GM12872 (cell line): ENCODE data around the gene INPP5D.

Source experiments
- TF ChIP-seq, protein P1 (sequence below): IDR thresholded peaks from 3 replicates; pipeline ENCODE4 v1.5.1; 2011; ENCODE audit warnings: low read depth, mild to moderate bottlenecking, low read length, moderate library complexity; ENCODE audit not compliant: insufficient read depth

The INPP5D gene

DNA sequence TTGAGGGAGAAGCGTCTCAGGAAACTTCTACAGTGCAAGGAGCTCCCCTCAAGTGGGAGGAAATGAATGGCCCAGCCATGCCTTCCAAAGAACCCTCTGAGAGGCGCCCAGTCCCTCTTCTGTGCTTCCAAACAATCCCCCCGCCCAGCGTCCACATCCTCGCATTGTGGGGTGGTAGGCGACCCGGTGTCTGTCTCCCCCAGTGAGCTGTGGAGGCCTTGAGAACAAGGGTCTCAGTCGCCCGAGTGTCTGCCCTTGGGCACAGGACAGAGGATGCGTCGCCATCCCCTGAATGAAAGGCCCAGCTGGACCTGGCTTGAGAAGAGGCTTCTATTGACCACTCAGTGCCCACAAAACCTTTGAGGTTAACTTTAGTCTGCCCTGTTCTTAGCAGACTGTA is 29.7 kb downstream of the INPP5D start:
- TF ChIP-seq, protein P1, sequence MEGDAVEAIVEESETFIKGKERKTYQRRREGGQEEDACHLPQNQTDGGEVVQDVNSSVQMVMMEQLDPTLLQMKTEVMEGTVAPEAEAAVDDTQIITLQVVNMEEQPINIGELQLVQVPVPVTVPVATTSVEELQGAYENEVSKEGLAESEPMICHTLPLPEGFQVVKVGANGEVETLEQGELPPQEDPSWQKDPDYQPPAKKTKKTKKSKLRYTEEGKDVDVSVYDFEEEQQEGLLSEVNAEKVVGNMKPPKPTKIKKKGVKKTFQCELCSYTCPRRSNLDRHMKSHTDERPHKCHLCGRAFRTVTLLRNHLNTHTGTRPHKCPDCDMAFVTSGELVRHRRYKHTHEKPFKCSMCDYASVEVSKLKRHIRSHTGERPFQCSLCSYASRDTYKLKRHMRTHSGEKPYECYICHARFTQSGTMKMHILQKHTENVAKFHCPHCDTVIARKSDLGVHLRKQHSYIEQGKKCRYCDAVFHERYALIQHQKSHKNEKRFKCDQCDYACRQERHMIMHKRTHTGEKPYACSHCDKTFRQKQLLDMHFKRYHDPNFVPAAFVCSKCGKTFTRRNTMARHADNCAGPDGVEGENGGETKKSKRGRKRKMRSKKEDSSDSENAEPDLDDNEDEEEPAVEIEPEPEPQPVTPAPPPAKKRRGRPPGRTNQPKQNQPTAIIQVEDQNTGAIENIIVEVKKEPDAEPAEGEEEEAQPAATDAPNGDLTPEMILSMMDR = no peak

DNA sequence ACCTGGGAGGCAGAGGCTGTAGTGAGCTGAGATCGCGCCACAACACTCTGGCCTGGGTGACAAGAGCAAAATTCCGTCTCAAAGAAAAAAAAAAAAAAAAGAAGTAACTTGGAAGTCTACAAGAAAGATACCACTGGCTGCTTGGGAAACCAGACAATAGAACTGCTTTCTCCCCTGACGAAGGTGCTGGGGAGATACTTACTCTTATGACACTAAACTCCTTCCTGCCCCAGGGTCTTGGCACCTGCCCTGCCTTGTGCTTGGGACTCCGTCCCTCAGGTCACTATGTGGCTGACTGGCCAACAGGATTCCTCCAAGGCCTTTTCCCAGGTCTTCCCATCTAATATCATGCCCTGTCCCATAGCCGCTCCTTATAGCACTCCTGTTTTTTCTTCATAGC is 30.7 kb downstream of the INPP5D start:
- TF ChIP-seq, protein P1 = no peak

DNA sequence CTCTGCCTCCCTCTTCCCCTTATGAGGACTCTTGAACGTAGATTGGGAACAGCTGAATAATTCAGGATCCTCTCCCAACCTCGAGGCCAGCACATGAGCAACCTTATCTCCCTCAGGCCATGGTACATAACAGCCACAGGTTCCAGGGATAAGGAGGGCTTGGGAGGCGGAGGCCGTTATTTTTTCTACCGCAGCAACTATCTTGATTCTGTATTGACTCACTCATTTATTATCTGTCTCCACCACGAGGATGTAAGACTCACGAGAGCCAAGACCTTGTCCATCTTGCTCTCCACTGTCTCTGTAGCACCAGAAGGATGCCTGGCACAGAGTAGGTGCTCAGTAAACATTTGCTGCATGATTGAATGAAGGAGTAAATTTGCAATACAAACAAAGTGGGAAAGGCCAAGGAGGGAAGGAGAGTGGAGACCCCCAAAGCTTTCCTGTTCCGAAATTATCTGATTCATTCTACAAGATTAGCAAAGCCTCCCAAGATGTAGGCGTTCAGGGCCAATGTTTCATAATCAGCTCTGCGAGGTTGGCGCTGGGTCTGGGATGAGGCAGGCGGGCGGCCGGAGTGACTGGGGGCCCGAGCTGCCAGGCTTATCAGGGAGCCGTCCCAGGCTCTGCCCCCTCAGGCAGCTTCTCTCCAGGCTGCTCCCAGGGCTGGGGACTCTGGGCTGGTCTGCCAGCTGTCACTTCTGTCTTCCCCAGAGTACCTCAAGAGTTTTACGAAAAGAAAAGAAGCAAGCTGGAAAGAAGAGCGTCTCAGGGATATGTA is 31.6 kb downstream of the INPP5D start:
- TF ChIP-seq, protein P1 = no peak

DNA sequence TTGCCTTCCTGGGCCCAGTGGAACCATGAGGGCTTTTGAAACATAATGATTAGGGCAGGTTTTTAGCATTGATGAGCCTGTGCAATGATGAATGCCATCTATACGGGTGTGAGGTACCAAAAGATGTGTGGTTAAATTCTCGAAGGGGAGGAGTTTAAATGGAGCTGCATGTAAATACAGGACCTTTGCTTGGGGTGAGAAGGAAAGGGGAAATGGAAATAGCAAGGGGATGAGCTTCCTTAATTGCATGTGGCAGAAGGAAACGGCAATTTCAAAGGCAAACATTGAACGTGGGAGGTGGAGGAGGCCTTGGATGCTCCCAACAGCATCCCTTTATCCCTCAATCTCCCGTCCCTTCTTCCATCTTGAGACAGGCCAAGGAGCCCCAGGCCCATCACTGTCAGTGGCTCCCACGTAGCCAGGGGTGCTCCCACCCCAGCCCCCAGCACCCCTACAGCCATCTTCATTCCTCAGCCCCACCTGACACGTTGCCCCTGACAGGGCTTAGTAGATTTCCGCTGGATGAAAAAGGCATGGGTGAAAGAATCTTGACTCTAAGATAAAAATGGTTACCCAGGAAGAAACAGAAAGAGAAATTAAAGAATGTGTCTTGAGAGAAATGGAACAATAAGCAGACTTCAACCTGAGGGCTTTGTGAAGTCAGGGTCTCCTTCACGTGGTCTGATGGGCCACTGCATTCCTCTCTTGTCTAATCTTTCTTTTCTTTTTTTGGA is 32.5 kb downstream of the INPP5D start:
- TF ChIP-seq, protein P1 = no peak

- TF ChIP-seq, protein P1 = no peak
These were observed 33.0 kb downstream of the INPP5D start for GRCh38 chr2:233093166-233093448.

GRCh38 chr2:233093721-233094120 is 33.6 kb downstream of the INPP5D start:
- TF ChIP-seq, protein P1 = no peak

DNA sequence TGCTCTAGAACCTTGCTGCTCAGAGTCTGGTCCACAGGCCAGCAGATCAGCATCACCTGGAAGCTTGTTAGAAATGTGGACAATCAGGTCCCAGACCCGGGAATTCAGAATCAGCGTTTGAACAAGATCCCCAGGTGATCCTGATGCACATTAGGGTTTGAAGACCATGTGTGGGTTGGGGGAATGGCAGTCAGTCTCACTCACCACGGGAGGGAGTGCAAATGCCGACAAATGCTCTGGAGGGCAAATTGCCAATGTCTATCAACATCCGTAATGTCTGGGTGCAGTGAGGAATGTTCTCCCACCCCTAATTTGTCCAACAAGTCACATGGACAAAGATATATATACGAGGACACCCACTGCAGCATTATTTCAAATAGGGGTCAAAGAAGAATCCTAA is 34.5 kb downstream of the INPP5D start:
- TF ChIP-seq, protein P1 = no peak
